ENCODE results near the gene GRK4.

GRCh38 chr4:3067473-3068001, 104.2 kb downstream of the GRK4 start:
- no peak for TF ChIP-seq POLR2A (IDR thresholded peaks at IDR 0.05)
- no peak for TF ChIP-seq POLR2AphosphoS5 (IDR thresholded peaks at IDR 0.05)
